Calu3 (cell line): ENCODE measurements around the gene REPS1. TPM values are rescaled to one million over a fixed set of nuclear protein-coding genes. Genes with fewer than 3 reads are reported as not detected.

ENCODE experiments used
- BruUV-seq: library from RNA; stranded (reverse); fragments of 400-500 nt; replicated peaks from 2 replicates; lab custom pipeline; 2021; lab: Mats Ljungman, UMichigan
- CTCF ChIA-PET: fragments of 300-600 bp; sonication (Branson Sonifier 250); formaldehyde crosslinking; loops from one replicate; lab custom pipeline; 2022; ENCODE audit warnings: antibody characterized with exemption; lab: Charles Lee
- DNase-seq: peaks from one replicate; pipeline ENCODE4 v3.0.0; 2022
- H3K27ac Mint-ChIP-seq: one replicate; pipeline ENCODE4 v1.8.0; 2022; ENCODE audit warnings: mixed read lengths; ENCODE audit not compliant: unreplicated experiment
- H3K27me3 Mint-ChIP-seq: one replicate; pipeline ENCODE4 v1.8.0; 2022; ENCODE audit warnings: mixed read lengths; ENCODE audit not compliant: unreplicated experiment
- H3K36me3 Mint-ChIP-seq: one replicate; pipeline ENCODE4 v1.8.0; 2022; ENCODE audit warnings: mild to moderate bottlenecking, moderate library complexity, mixed read lengths; ENCODE audit not compliant: insufficient read depth, unreplicated experiment
- H3K4me1 Mint-ChIP-seq: one replicate; pipeline ENCODE4 v1.8.0; 2022; ENCODE audit warnings: mild to moderate bottlenecking, low read depth, mixed read lengths; ENCODE audit not compliant: unreplicated experiment
- H3K4me3 Mint-ChIP-seq: one replicate; pipeline ENCODE4 v1.8.0; 2022; ENCODE audit warnings: mild to moderate bottlenecking, low read depth, moderate library complexity, mixed read lengths; ENCODE audit not compliant: unreplicated experiment
- H3K9me3 Mint-ChIP-seq: one replicate; pipeline ENCODE4 v1.8.0; 2022; ENCODE audit warnings: low read depth, mixed read lengths; ENCODE audit not compliant: unreplicated experiment
- intact Hi-C: fragments of 100-400 bp; cut with micrococcal nuclease; formaldehyde crosslinking; loops from one replicate; pipeline ENCODE4 v1.10.0; 2022; ENCODE audit not compliant: unreplicated experiment
- total RNA-seq: library from RNA; stranded (reverse); gene quantifications from 2 replicates; pipeline ENCODE4 v1.2.3, GENCODE V29; 2022
- TF ChIP-seq, protein P1 (sequence below): fragments of 200-600 bp; IDR thresholded peaks from one replicate; pipeline ENCODE4 v1.8.0; 2022; ENCODE audit warnings: antibody characterized with exemption; ENCODE audit not compliant: unreplicated experiment

Gene REPS1
- total RNA-seq, 1 experiment from 2014 or later = 29.5 TPM

DNA sequence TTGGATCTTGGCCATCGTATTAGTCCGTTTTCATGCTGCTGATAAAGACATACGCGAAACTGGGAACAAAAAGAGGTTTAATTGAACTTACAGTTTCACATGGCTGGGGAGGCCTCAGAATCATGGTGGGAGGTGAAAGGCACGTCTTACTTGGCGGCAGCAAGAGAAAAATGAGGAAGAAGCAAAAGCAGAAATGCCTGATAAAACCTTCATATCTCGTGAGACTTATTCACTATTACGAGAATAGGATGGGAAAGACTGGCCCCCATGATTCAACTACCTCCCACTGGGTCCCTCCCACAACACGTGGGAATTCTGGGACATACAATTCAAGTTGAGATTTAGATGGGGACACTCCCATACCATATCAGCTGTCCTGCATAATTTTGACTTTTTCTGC, 20.1 kb upstream of the REPS1 start:
- no peak overlapping the region for H3K4me3 Mint-ChIP-seq
- no peaks in the 10 kb centered on the region for H3K4me1 Mint-ChIP-seq
- no peak overlapping the region for H3K27ac Mint-ChIP-seq
- no peaks in the 10 kb centered on the region for H3K27me3 Mint-ChIP-seq
- intact Hi-C loops = no loop called here
- no peaks in the 10 kb centered on the region for H3K9me3 Mint-ChIP-seq
- no TSS peak for BruUV-seq
- TF ChIP-seq, protein P1, sequence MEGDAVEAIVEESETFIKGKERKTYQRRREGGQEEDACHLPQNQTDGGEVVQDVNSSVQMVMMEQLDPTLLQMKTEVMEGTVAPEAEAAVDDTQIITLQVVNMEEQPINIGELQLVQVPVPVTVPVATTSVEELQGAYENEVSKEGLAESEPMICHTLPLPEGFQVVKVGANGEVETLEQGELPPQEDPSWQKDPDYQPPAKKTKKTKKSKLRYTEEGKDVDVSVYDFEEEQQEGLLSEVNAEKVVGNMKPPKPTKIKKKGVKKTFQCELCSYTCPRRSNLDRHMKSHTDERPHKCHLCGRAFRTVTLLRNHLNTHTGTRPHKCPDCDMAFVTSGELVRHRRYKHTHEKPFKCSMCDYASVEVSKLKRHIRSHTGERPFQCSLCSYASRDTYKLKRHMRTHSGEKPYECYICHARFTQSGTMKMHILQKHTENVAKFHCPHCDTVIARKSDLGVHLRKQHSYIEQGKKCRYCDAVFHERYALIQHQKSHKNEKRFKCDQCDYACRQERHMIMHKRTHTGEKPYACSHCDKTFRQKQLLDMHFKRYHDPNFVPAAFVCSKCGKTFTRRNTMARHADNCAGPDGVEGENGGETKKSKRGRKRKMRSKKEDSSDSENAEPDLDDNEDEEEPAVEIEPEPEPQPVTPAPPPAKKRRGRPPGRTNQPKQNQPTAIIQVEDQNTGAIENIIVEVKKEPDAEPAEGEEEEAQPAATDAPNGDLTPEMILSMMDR = no peak
- CTCF ChIA-PET = interaction anchor here (0.6 kb wide), 1 partner anchor 70 kb away, joined by 3 read pairs; no protein-coding TSS in a partner anchor
- no peaks in the 10 kb centered on the region for H3K36me3 Mint-ChIP-seq
- DNase-seq = no peak

DNA sequence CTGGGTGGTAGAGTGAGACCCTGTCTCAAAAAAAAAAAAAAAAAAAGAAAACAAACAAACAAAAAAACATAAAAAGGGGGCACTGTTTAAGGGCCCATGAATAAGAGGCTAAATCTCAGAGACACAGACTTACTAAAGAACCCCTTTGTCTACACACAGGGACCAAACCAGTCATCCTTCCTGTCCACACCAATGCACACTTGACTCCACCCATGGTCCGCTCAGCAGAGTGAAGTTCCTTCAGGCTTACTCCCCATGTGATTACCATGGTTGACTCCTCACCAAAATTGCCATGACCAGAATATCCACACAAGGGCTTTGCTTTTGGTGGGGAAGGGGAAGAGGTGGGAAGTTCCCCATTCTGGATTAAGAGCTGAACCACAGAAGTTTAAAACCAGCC, 19.4 kb upstream of the REPS1 start:
- no TSS peak for BruUV-seq
- TF ChIP-seq, protein P1 = no peak
- CTCF ChIA-PET = interaction anchor here (0.7 kb wide), 1 partner anchor 32 kb away, joined by 5 read pairs; no protein-coding TSS in a partner anchor
- Mint-ChIP-seq H3K36me3 (no peaks in the 10 kb centered on the region), H3K4me1 (no peaks in the 10 kb centered on the region), H3K4me3 (no peak overlapping the region), H3K9me3 (no peaks in the 10 kb centered on the region), H3K27ac (no peak overlapping the region), H3K27me3 (no peaks in the 10 kb centered on the region)
- intact Hi-C loops = no loop called here
- no peak for DNase-seq

DNA sequence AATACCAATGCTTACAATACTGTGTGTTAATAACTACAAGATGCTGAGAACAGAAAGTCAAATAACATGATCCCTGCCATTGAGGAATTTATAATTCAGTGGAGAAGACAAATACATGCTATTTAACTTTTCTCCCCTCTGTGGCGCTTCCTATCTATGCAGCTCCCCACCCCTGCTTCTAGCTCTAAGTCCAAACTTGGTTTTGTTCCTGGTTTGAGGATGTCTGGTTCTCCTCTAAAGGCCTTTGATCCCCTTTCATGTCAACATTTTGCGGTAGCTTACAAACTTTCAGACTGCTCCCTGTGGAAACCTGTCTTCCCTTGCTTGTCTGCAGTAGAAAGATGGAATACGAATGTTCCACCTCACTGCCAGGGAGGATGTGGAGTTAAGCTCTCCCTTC, 18.4 kb upstream of the REPS1 start:
- CTCF ChIA-PET = no interaction called here
- no peak overlapping the region for H3K27ac Mint-ChIP-seq
- DNase-seq = no peak
- no TSS peak for BruUV-seq
- no peaks in the 10 kb centered on the region for H3K27me3 Mint-ChIP-seq
- no peak overlapping the region for H3K4me3 Mint-ChIP-seq
- intact Hi-C loops = no loop called here
- no peaks in the 10 kb centered on the region for H3K9me3 Mint-ChIP-seq
- no peaks in the 10 kb centered on the region for H3K36me3 Mint-ChIP-seq
- TF ChIP-seq, protein P1 = no peak
- H3K4me1 Mint-ChIP-seq = no peaks in the 10 kb centered on the region

DNA sequence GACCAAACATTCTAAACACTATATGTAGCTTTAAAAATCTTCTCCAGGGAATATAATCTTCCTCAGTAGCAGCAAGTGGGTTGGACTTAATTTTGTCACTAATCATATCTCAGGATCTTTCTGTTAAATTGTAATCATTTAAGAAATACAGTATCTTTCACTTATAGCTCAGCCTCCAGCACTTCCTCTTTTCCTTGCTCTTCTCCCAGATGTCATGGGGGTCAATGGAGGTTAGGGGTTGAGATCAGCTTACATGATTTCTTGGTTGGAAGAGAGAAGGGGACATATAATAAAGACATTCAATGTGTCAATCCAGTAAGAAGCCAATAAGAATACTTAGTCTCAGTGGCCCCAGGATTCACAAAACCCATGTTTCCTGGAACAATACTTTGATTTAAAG, 15.7 kb upstream of the REPS1 start:
- H3K36me3 Mint-ChIP-seq = no peaks in the 10 kb centered on the region
- H3K27me3 Mint-ChIP-seq = no peaks in the 10 kb centered on the region
- no peak for DNase-seq
- BruUV-seq = no TSS peak
- no peak overlapping the region for H3K4me3 Mint-ChIP-seq
- H3K27ac Mint-ChIP-seq = no peak overlapping the region
- TF ChIP-seq, protein P1 = no peak
- CTCF ChIA-PET = no interaction called here
- no peaks in the 10 kb centered on the region for H3K9me3 Mint-ChIP-seq
- no peaks in the 10 kb centered on the region for H3K4me1 Mint-ChIP-seq
- intact Hi-C loops = no loop called here
